HepG2 (cell line): ENCODE results near the gene OGFR. TPM values are rescaled to one million over a fixed set of nuclear protein-coding genes. Genes with fewer than 3 reads are reported as not detected.
A peak's percentile ranks its signal among the peaks of the same experiment; 100 is the strongest.

Experiments used
- ATAC-seq: fragments of 200-7000 bp; cut with Tn5 transposase; 3 replicates; pipeline ENCODE4 v1.9.1; 2020; ENCODE audit warnings: mild to moderate bottlenecking, moderate library complexity
- BruUV-seq: library from RNA; stranded (reverse); fragments of 400-500 nt; replicated peaks from 2 replicates; lab custom pipeline; 2021; lab: Mats Ljungman, UMichigan
- CTCF ChIA-PET: fragments of 300-600 bp; formaldehyde crosslinking; extraction: SDS; loops from one replicate; lab custom pipeline; 2021; ENCODE audit warnings: low total read pairs, inconsistent platforms, low intra/inter-chr PET ratio; lab: Yijun Ruan, JAX
- POLR2A ChIA-PET: fragments of 350-600 bp; sonication (Branson Sonifier 250); formaldehyde crosslinking; loops from one replicate; lab custom pipeline; 2020; ENCODE audit warnings: antibody characterized with exemption, inconsistent platforms; lab: Yijun Ruan, JAX
- DNase-seq: peaks from one replicate; pipeline ENCODE4 v3.0.0-alpha.2; 2015; ENCODE audit warnings: low spot score
- FAIRE-seq: peaks from 3 replicates; lab custom pipeline; 2011; peaks lifted over from hg19 to GRCh38; lab: Jason Lieb, UNC
- H2AFZ ChIP-seq: one replicate; pipeline ENCODE4 v1.6.1; 2011; ENCODE audit warnings: low read length, inconsistent platforms
- H3K27ac ChIP-seq: fragments of 300-600 bp; 3 replicates; pipeline ENCODE4 v1.8.0; 2011; ENCODE audit warnings: mixed run types, mild to moderate bottlenecking, mixed read lengths, low read length, inconsistent platforms; ENCODE audit not compliant: insufficient read depth; ENCODE audit errors: extremely low read length
- H3K27me3 ChIP-seq, 2 experiments: fragments of 200-600 bp in 1 of 2; 2 replicates in 1 of 2; 3 replicates in 1 of 2; pipeline versions ENCODE4 v1.6.0 to v1.8.0; 2011; ENCODE audit warnings: low read length in 2 of 2, mild to moderate bottlenecking in 2 of 2, moderate library complexity in 2 of 2, inconsistent platforms in 1 of 2; ENCODE audit not compliant: insufficient read depth in 2 of 2, control insufficient read depth in 1 of 2
- H3K36me3 ChIP-seq, 2 experiments: fragments of 200-600 bp in 1 of 2; replicated peaks in 1 of 2; 2 replicates in 1 of 2; 3 replicates in 1 of 2; pipeline versions ENCODE4 v1.5.1 to v1.8.0; 2011; ENCODE audit warnings: low read length in 2 of 2, inconsistent platforms in 1 of 2; ENCODE audit not compliant: insufficient read depth in 2 of 2, control insufficient read depth in 1 of 2
- H3K4me1 ChIP-seq: 2 replicates; pipeline ENCODE4 v1.5.1; 2012; ENCODE audit warnings: low read length, inconsistent platforms; ENCODE audit not compliant: insufficient read depth
- H3K4me2 ChIP-seq: 2 replicates; pipeline ENCODE4 v1.6.0; 2011; ENCODE audit warnings: low read depth, low read length, inconsistent platforms
- H3K4me3 ChIP-seq, 3 experiments: fragments of 200-600 bp in 1 of 3; sonication (generic), shearing (Covaris generic) in 1 of 3; replicated peaks in 1 of 3; 2 replicates each; pipeline ENCODE4 v1.5.1; 2011 to 2016; ENCODE audit warnings: low read length in 3 of 3, inconsistent platforms in 2 of 3, low read depth in 2 of 3, mild to moderate bottlenecking in 2 of 3, control low read depth in 1 of 3, mixed read lengths in 1 of 3; ENCODE audit not compliant: insufficient read depth in 1 of 3
- H3K79me2 ChIP-seq: one replicate; pipeline ENCODE4 v1.6.1; 2011; ENCODE audit warnings: low read length, inconsistent platforms; ENCODE audit not compliant: insufficient read depth
- H3K9ac ChIP-seq: 2 replicates; pipeline ENCODE4 v1.6.0; 2011; ENCODE audit warnings: mild to moderate bottlenecking, low read depth, low read length, inconsistent platforms; ENCODE audit not compliant: insufficient read depth
- H3K9me3 ChIP-seq: 2 replicates; pipeline ENCODE4 v1.5.1; 2012; ENCODE audit warnings: mild to moderate bottlenecking, low read length
- H4K20me1 ChIP-seq: 2 replicates; pipeline ENCODE4 v1.6.0; 2011; ENCODE audit warnings: inconsistent platforms, mild to moderate bottlenecking, low read length, moderate library complexity; ENCODE audit not compliant: insufficient read depth
- HOXA3 ChIP-seq: sonication (generic); formaldehyde crosslinking; IDR thresholded peaks from 2 replicates; pipeline ENCODE4 v1.5.0; 2020; ENCODE audit warnings: missing genetic modification reagents
- PCBP1 ChIP-seq: fragments of 200-400 bp; formaldehyde crosslinking; IDR thresholded peaks from 2 replicates; pipeline ENCODE4 v1.6.1; 2017; ENCODE audit warnings: mild to moderate bottlenecking, low read depth, low read length, borderline replicate concordance
- ZNF607 ChIP-seq: sonication (generic); formaldehyde crosslinking; IDR thresholded peaks from 2 replicates; pipeline ENCODE4 v1.5.1; 2020; ENCODE audit warnings: missing genetic modification reagents, mild to moderate bottlenecking, borderline replicate concordance
- ZNF850 ChIP-seq: sonication (generic); formaldehyde crosslinking; conservative IDR thresholded peaks from 2 replicates; pipeline ENCODE4 v1.9.0; 2021; ENCODE audit warnings: mild to moderate bottlenecking, missing genetic modification reagents
- WGBS: methylation state at CpG from one replicate; pipeline ENCODE4 v1.1.6; 2017; ENCODE audit warnings: low lambda C conversion rate; 5-methylcytosine and 5-hydroxymethylcytosine counted together
- in situ Hi-C: cut with HindIII; loops from 2 replicates; pipeline ENCODE4 v1.10.0; 2017; ENCODE audit warnings: low pct_unique_long_range_greater_than_20kb; ENCODE audit not compliant: extremely low pct_ligation_motif_present
- intact Hi-C: fragments of 100-400 bp; cut with micrococcal nuclease; formaldehyde crosslinking; loops from one replicate; pipeline ENCODE4 v1.10.0; 2022; ENCODE audit not compliant: unreplicated experiment
- polyA plus RNA-seq, 8 experiments: library from polyadenylated mRNA; depleted of rRNA in 3 of 8; stranded (reverse) in 7 of 8; unstranded in 1 of 8; fragments of >200 nt; fragmentation: Illumina TruSeq in 4 of 8; extraction: Trizol in 4 of 8; gene quantifications; 2 replicates each; pipeline versions ENCODE4 v1.2.1 to v1.2.3, GENCODE V29; 2011 to 2016; ENCODE audit warnings: low read depth in 4 of 8, missing spikeins in 1 of 8, mixed read lengths in 1 of 8; ENCODE audit not compliant: insufficient read depth in 1 of 8
- total RNA-seq, 5 experiments: library from RNA; depleted of rRNA; stranded (reverse); fragments of >200 nt; fragmentation: Illumina TruSeq; extraction: Trizol; gene quantifications; 2 replicates each; pipeline ENCODE4 v1.2.3, GENCODE V29; 2016; ENCODE audit warnings: low read depth in 1 of 5
- TF ChIP-seq, protein P1 (sequence below): sonication (generic); formaldehyde crosslinking; IDR thresholded peaks from 2 replicates; pipeline ENCODE4 v1.4.0; 2020; ENCODE audit warnings: missing genetic modification reagents, borderline replicate concordance
- TF ChIP-seq, protein P2 (sequence below): sonication (generic); formaldehyde crosslinking; IDR thresholded peaks from 2 replicates; pipeline ENCODE4 v1.9.0; 2022; ENCODE audit warnings: missing genetic modification reagents, mild to moderate bottlenecking, borderline replicate concordance

Gene OGFR
- total and polyA plus RNA-seq, 2 of the 13 experiments (the other 11 are each of a cell fraction or from before 2014, with no cell fraction given): 47.7 to 81.8 TPM

DNA sequence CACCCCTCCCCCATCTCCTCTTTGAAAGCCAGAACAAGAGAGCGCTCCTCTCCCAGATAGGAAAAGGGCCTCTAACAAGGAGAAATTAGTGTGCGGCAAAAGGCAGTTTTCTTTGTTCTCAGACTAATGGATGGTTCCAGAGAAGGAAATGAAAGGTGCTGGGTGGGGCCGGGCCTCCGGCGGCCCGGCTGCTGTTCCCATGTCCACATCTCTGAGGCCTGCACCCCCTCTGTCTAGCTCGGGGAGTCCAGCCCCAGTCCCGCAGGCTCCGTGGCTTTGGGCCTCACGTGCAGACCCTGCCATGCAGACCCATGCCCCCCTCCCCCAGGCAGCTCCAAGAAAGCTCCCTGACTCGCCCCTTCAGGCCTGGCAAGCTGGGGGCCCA lies 44.2 kb upstream of the OGFR start:
- H3K27ac ChIP-seq: no peak overlapping the region
- BruUV-seq: no TSS peak
- peaks cover 24 to 76% of the 10 kb centered on the region in 2 experiments for H3K27me3 ChIP-seq
- no peaks in the 10 kb centered on the region for H3K36me3 ChIP-seq
- ATAC-seq (no peak), DNase-seq (no peak), FAIRE-seq (no peak)
- H3K79me2 ChIP-seq: no peaks in the 10 kb centered on the region
- no peaks in the 10 kb centered on the region; the same call in 1 of the 2 replicates for H4K20me1 ChIP-seq
- no peak overlapping the region for H3K9ac ChIP-seq
- CTCF ChIA-PET: no interaction called here
- no peaks in the 10 kb centered on the region for H3K9me3 ChIP-seq
- H3K4me1 ChIP-seq: no peaks in the 10 kb centered on the region
- POLR2A ChIA-PET: no interaction called here
- H3K4me3 ChIP-seq: no peak overlapping the region
- WGBS: 50% methylated on average over 8 of the region's 11 CpGs
- TF ChIP-seq ZNF850 (CRISPR knock-in tag) (no peak), HOXA3 (no peak), ZNF607 (no peak)
- in situ Hi-C loops (no loop called here), intact Hi-C loops (no loop called here)
- H2AFZ ChIP-seq: no peak overlapping the region
- H3K4me2 ChIP-seq: no peak overlapping the region

DNA sequence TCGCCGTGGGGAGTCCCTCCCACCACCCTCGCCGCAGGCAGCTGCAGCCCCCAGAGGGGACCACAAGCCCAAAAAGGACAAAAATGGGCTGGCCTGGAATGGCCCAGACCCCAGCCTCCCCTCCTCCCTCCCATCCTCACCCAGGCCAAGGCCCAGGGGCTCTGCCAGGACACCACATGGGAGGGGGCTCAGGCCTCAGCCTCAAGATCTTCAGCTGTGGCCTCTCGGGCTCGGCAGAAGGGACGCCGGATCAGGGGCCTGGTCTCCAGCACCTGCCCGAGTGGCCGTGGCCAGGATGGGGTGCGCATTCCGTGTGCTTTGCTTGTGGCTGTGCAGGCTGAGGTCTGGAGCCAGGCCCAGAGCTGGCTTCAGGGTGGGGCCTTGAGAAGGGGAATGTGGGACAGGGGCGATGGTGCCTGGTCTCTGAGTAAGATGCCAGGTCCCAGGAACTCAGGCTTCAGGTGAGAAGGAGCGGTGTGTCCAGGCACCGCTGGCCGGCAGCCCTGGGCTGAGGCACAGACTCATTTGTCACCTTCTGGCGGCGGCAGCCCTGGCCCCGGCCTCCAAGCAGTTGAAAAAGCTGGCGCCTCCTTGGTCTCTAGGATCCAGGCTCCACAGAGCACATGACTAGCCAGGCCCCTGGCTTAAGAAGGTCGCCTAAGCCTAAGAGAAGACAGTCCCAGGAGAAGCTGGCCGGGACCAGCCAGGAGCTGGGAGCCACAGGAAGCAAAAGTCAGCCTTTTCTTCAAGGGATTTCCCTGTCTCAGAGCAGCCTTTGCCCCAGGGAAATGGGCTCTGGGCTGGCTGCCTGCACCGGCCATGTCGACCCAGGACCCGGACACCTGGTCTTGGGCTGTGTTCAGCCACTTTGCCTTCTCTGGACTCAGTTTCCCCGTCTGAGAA lies 43.5 kb upstream of the OGFR start:
- no peaks in the 10 kb centered on the region; the same call in 1 of the 2 replicates for H4K20me1 ChIP-seq
- H3K4me3 ChIP-seq: no peak overlapping the region
- FAIRE-seq (no peak), DNase-seq (no peak), ATAC-seq (peak; percentile 6; the same call in 1 of the 3 replicates)
- no peaks in the 10 kb centered on the region for H3K36me3 ChIP-seq
- H3K4me2 ChIP-seq: no peak overlapping the region
- no peaks in the 10 kb centered on the region for H3K79me2 ChIP-seq
- H2AFZ ChIP-seq: no peak overlapping the region
- WGBS: 31% methylated on average over 26 of the region's 26 CpGs
- CTCF ChIA-PET: no interaction called here
- no peak overlapping the region for H3K27ac ChIP-seq
- H3K9ac ChIP-seq: no peak overlapping the region
- intact Hi-C loops: no loop called here
- in situ Hi-C loops: no loop called here
- TF ChIP-seq PCBP1: peak; percentile 44; the same call in 1 of the 2 replicates
- TF ChIP-seq, protein P1, sequence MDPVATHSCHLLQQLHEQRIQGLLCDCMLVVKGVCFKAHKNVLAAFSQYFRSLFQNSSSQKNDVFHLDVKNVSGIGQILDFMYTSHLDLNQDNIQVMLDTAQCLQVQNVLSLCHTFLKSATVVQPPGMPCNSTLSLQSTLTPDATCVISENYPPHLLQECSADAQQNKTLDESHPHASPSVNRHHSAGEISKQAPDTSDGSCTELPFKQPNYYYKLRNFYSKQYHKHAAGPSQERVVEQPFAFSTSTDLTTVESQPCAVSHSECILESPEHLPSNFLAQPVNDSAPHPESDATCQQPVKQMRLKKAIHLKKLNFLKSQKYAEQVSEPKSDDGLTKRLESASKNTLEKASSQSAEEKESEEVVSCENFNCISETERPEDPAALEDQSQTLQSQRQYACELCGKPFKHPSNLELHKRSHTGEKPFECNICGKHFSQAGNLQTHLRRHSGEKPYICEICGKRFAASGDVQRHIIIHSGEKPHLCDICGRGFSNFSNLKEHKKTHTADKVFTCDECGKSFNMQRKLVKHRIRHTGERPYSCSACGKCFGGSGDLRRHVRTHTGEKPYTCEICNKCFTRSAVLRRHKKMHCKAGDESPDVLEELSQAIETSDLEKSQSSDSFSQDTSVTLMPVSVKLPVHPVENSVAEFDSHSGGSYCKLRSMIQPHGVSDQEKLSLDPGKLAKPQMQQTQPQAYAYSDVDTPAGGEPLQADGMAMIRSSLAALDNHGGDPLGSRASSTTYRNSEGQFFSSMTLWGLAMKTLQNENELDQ (CRISPR knock-in tag): no peak
- TF ChIP-seq, protein P2, sequence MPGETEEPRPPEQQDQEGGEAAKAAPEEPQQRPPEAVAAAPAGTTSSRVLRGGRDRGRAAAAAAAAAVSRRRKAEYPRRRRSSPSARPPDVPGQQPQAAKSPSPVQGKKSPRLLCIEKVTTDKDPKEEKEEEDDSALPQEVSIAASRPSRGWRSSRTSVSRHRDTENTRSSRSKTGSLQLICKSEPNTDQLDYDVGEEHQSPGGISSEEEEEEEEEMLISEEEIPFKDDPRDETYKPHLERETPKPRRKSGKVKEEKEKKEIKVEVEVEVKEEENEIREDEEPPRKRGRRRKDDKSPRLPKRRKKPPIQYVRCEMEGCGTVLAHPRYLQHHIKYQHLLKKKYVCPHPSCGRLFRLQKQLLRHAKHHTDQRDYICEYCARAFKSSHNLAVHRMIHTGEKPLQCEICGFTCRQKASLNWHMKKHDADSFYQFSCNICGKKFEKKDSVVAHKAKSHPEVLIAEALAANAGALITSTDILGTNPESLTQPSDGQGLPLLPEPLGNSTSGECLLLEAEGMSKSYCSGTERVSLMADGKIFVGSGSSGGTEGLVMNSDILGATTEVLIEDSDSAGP (CRISPR knock-in tag): 0 out of 2 replicates have a peak, but pooled peaks have one; percentile 18
- TF ChIP-seq, all 625 proteins: peak for 2
- H3K9me3 ChIP-seq: no peaks in the 10 kb centered on the region
- peaks cover 30 to 82% of the 10 kb centered on the region in 2 experiments for H3K27me3 ChIP-seq
- H3K4me1 ChIP-seq: no peaks in the 10 kb centered on the region
- no TSS peak for BruUV-seq
- POLR2A ChIA-PET: no interaction called here
